Epidermal melanocyte (primary cell): ENCODE results near the gene TACC3.
"Not testable (repeated sequence)": the region's sequence is repeated elsewhere in the genome, so short reads cannot be mapped to it uniquely, and the experiment has no call there.

Source experiments
- DNase-seq: peaks from one replicate; pipeline ENCODE4 v3.0.0; 2011; ENCODE audit warnings: low spot score; ENCODE audit not compliant: insufficient read length

The TACC3 gene

DNA sequence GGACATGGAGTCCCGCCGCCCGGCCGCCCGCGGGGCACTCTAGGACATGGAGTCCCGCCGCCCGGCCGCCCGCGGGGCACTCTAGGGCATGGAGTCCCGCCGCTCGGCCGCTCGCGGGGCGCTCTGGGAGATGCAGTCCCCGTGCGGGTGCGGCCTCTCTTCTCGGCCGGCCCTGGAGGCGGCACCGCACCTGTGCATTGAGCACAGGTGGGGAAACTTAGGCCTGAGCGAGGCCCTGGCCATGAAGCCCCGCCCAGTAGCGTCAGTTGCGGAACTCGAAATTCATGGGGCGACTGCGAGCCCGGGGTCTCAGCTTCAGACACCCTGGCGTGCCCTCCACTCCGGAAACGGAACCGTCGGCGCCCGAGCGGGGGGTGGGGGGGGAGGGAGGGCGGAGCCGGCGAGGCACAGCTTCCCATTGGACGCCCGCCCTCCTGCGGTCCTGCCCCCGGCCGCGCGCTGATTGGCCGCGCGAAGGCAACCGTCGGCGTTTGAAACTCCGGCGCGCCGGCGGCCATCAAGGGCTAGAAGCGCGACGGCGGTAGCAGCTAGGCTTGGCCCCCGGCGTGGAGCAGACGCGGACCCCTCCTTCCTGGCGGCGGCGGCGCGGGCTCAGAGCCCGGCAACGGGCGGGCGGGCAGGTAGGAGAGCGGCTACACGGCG, at the start of gene TACC3, which contains the start of gene TMEM129:
Gene TACC3, plus strand, starts transcription at position 519 of the 663 bp plus-strand sequence. CDS start 1,901 bp downstream, outside the sequence.
Gene TMEM129, minus strand, starts transcription at position 321 of the 663 bp plus-strand sequence. CDS start 486 bp downstream, outside the sequence.
- DNase-seq: peak; percentile 98

GRCh38 chr4:1673671-1674070, 47.6 kb upstream of the TACC3 start:
- no peak for DNase-seq

DNA sequence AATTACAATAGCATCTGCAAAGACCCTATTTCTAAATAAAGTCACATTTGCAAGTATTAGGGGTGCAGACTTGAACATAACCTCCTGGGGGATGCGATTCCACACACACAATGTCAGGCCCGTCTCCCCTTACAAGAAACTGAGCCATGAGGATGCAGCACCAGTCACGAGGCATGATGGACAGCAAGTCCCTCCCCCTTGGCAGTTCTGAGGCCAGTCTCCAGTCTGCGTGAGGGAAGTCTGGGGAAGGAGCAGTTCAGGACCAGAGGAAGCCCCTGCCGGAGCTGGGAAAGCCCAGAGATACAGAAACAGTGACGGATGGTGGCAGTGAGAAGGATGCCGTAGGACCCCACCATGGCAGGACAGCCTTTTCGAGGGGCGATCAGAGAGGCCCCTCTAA, 46.6 kb upstream of the TACC3 start:
- no peak for DNase-seq

DNA sequence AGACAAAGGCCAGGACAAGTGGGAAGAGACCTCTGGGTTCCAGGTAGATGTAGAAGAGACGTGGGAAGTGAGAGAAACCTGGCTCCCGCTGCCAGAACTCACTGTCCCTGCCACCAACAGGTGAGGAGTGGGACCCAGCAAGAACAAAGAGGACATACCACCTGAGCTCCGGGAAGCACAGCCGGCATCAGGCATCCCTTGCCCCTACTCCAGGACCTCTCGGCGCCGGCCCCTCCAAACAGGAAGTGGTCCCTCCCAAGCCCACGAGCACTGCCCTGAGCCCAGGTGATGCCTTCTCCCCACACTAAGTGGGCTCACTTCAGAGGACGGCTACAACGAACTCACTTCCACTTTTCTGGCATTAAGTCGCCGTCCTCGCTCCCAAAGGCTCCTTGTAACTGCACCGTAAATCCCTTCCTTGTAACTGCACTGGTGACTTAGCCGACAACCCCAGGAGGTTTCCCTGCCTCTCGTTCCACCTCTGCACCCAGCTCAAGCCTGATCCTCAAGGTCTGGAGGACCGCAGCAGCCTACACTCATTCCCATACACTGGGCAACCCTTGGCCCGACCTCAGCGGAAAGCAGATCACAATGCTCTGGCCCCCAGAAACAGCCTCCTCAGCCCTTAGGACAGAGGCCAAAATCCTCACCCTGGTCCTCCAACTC, 46.1 kb upstream of the TACC3 start:
- DNase-seq: no peak

DNA sequence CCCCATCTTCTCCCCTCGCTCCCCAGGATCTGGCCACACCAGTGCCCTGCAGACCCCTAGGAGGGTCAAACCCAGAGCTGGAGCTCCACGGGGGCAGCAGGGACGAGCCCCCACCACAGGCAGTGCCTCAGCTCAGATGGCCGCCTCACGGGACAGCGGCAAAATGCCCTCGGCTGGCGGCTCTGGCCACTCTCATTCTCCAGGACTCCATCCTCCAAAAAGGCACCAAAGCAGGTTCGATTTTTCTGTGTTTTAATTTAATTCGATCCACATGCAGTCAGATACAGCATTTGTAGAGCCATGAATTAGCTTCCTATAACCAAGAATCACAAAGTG, 45.6 kb upstream of the TACC3 start:
- DNase-seq: no peak

GRCh38 chr4:1676605-1677525, 44.5 kb upstream of the TACC3 start:
- no peak for DNase-seq

GRCh38 chr4:1678244-1678643, 43.1 kb upstream of the TACC3 start:
- DNase-seq: no peak

DNA sequence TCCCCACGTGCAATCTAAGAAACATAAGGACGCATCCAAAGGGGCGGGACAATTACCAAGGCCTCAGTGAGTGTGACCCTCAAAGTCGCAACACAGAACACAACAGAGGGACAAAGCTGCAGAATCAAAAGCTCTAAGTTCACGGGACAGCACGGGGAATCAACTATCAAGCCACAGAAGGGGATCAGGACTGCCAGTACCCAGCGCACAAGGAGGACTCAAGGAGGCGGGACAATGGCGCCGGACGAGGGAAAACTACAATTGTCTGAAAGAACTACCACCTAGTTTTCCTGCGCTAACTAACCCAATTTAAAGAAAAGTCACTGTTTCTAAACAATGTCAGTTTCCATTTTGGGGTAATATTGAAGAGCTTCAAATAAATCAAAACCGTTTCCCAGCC, 38.5 kb upstream of the TACC3 start:
- no peak for DNase-seq

DNA sequence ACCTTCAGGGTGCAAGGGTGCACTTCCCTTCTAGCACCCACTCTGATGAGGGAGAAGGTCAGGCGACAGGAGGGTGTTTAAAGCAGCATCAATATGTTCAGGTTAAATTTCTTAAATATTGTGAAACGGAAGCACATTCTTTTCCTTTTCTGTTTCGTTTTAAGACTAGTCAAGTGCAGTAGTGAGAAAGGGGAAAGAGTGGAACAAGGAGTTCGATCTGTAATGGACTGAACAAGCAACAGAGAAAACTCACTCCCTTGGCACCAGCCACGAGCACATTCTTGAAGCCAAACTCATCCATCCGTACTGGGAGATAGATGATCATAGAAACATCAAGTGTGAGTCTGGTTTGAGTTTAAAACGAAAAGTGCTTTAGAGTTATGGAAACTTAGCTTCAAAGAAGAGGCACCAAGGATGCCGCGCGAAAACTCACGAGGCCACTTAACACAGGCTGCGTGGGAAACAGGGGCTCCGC, 38.0 kb upstream of the TACC3 start:
- no peak for DNase-seq

DNA sequence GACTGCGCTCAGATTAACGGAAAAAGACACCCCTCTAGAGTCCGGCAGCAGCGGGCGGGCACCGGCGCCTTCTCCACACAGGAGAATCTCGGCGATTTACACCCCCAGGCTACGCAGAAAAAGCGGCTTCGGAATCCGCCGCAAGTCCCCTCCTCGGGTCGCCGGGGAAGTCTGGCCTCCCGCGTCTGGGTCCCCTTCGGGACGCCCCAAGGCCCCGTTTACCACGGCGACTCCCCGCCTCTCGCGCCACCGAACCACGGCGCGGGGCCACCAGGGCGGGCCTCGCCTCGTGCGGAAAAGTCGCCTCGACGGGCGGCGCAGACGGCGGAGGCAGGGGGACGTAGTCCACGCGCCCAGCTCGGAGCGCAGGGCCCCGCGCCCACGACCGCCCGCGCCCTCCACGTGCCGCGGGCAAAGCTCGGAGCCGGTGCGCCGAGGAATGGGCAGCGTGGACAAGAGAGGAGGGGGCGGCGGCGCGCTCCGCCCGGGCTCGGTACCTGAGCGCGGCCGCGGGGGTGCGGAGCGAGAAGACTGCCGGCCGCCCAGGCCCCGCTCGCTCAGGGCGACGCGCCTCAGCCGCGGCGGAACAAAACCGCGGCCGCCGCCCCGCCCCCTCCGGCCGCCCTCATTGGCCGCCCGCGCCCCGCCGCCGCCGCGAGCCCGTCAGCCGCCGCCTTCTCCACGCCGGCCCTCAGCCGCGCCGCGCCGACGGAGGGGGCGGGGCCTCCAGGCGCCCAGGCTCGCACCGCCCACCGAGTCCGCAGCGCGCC, 37.4 kb upstream of the TACC3 start, which contains the start of gene FAM53A:
Gene FAM53A, minus strand, starts transcription at position 578 of the 770 bp plus-strand sequence. CDS start 15,572 bp downstream, outside the sequence.
- peak; percentile 68 for DNase-seq

GRCh38 chr4:1684506-1685234, 36.7 kb upstream of the TACC3 start:
- no peak for DNase-seq

- no peak for DNase-seq
These were observed 35.8 kb upstream of the TACC3 start for GRCh38 chr4:1685235-1686150.

GRCh38 chr4:1686440-1687036, 34.8 kb upstream of the TACC3 start:
- no peak for DNase-seq

DNA sequence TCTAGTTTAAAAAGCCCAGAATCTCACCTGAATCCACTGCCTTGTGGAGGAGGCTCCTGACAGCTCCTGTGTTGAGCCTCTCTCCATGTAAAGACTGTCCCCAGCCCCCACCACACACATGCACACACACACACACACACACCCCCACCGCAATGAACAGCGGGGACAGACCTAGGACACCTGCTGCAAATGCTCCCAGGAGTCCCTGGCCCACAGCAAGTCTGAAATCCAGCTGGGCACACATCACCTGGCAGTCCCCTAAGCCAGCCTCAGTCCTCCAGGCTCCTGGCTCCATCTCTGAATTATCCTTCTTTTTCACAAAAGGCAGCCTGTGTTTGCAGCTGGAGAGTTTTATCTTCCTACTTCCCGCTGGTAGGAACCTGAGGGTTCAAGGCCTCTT, 30.6 kb upstream of the TACC3 start:
- no peak for DNase-seq

DNA sequence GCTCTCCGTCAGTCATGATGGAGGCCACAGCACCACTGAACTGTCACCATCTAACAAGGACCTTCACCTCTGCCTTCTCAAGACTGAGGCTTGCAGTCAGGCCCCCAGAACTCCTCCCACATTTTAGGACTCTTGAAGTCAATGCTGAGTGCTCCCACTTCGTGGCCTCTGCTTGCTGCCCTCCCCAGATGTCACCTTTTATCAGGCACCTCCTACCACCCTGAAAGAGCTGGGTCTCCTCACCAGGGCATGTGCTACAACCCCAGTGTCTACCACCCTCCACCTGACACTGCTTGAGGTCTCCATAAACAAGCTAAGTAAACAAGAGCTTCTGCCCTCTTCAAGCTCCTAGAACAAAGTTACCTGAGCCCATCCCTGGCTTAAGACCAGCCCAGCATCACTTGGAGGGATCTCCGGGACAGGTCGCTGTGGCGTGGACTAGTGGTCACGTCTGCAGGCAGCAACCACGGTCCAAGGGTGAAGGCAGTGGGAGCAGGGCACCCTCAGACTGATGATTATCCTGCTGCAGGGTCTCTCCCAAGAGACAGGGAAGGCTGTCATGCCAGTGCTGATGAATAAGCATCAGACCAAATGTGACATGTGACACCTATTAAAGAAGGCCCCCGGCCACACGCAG, 29.5 kb upstream of the TACC3 start:
- no peak for DNase-seq

DNA sequence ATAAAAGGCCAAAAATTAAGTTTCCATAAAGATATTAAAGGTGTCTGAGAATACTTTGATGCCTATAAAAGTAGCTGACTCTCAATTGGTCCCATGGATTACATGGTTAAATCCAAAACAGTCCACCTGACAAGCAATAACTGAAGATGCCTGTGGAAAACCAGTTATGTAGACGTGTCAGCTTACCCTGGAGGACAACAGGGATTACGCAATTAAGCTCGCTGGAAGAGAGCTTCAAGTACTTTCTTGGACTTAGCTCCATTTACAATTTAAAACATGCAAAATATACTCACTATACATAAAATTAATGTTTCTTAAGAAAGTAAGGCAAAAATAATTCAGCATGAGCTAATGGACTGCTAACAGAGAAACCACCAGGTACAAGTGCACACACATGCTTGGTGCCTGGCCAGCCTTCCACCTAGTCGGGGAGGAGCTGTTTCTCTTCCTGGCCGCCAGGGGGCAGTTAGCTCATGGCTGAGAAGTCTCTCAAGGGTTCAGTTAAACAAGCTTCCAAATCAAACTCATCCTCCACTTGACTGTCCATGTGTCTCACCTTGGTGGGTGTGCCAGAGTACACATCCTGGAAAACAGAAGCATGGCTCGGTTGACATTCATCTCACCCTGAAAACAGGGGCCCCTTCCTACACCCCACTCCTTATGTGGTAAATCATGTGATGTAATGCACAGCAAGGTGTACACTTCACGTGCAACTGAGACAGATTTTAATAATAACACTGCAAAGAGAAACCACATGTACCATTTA, 28.0 kb upstream of the TACC3 start:
- peak; percentile 57 for DNase-seq

- no peak for DNase-seq
These were observed 25.4 kb upstream of the TACC3 start for GRCh38 chr4:1695913-1696312.

DNA sequence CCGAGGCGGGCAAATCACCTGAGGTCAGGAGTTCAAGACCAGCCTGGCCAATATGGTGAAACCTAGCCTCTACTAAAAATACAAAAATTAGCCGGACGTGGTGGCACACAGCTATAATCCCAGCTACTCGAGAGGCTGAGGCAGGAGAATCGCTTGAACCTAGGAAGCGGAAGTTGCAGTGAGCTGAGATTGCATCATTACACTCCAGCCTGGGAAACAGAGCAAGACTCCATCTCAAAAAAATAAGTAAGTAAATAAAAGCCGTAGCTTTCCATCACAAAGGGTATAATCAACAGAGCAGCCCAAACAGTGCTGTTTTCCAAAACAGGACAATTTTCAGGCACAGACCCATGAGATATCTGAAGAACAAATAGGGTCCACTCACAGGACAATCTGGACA, 19.6 kb upstream of the TACC3 start:
- not testable (repeated sequence) for DNase-seq
